GM21723 (cell line): ENCODE data around the gene CEP85L.

ENCODE experiments used
- ATAC-seq: cut with Tn5 transposase; IDR thresholded peaks from one replicate; pipeline ENCODE4 v1.9.1; 2021; ENCODE audit warnings: mild to moderate bottlenecking, moderate library complexity; ENCODE audit not compliant: unreplicated experiment

The CEP85L gene

DNA sequence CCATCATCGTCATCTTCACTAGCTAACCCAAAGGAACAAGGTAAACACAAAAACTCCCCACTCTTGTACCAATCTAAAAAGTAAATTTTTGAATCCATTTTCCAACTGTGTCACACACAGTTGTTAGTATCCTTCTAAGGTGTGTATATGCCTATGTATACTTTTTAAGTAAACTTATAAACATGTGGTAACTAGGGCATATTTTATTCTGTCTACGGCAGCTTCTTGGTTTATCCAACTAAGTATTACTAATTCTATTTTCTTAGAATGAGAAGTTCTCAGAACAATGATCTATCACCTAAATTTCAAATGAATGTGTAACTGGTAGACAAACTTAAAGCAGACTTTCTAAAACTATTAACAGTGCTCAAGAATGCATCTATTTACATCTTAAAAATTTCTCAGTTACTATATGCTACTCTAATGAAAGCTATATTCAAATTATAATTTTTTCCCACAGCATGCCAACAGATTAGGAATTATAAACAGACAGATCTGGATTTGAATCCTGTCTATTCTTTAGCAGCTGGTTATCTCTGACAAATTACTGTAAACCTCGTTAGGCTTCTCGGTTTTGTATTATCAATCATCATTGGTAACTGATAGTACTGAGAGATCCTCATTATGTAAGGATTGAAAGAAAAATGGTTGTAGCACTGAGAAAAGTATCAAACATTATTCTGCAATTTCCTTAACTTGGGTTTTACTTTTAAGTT lies 105.1 kb downstream of the CEP85L start:
- no peak for ATAC-seq

DNA sequence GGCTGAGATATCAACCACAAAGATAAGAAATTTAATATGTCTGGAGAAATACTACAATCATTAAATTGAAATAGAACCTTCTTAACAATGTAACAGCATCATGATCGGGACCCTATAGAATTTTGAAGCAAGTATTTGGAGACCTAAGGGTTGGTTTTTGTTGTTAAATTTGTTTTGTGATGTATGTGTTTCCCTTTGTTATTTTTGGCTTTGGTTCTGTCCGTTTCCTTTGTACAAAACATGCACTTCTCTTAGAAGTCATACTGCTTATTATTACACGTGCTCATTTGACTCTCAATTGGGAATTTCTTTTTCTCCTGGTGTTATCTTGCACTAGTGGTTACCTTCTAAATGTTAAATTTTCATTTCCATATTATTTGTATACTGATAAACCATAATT lies 107.3 kb downstream of the CEP85L start:
- no peak for ATAC-seq

DNA sequence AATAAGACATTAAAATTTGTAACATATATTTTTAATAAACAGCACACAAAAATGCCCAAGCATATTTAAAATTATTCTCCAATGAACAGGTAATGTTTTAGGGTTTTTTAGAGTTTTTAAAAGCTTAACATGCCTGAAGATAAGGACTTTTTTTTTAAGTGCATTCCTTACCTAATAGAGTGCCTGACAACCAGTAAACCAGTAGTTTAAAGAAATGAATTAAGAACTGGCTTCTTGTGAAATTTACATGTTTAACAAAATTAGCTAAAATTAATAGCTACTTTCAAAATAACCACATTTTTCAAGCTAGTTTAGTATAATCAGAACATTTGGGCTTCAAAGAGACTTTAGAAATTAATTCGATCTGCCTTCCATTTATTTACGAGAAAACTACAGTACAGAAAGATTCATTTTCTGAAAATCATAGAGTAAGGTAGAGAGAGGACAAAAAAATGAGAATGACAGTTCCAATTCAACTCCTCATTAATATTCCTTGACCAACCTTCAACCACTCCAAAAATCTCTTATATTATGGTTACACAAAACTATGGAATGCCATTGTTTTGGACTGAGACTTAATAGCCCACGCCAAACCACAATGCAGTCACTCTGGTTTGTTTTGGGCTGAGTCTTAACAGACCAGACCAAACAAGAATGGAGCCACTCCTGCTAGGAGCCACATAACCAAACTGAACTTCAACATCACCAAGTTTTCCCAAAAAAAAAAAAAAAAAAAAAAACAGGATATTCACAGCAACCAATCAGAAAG lies 109.0 kb downstream of the CEP85L start:
- ATAC-seq: no peak

DNA sequence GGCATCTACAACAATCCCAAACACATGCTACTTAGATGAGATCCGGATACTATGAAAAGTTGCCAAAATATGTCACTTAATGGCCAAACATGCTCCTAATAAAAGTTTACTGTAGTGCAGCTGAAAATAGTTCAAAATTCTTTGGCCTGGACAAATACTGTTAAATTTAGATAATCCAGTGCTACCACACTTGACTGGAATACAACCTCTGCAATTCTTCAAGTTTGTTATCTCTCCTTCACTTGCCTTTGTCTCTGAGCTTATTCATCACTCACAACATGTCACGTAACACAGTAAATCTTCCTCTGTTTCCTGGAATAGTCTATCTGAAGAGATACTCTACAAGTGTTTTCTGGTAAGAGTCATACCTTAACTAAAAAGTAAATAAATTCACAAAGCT lies 113.8 kb downstream of the CEP85L start:
- no peak for ATAC-seq

DNA sequence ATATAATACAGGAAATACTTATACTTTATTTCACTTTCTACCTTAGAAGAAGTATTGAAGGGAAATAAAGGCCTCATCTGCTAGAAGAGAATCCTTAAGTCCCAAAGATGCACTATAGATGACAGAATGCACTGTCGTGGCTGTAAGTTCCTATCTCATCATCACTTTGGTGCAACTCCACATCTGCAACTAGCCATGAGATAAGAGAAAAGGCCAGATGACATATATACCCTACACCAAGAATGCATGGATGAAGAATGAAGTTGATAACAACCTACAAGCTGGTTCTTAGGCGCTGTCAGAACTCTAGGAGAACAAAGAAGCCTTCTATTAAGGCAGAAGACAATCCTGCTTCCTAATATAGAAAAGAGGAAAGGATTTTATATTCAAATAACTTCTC lies 114.9 kb downstream of the CEP85L start:
- ATAC-seq: no peak

DNA sequence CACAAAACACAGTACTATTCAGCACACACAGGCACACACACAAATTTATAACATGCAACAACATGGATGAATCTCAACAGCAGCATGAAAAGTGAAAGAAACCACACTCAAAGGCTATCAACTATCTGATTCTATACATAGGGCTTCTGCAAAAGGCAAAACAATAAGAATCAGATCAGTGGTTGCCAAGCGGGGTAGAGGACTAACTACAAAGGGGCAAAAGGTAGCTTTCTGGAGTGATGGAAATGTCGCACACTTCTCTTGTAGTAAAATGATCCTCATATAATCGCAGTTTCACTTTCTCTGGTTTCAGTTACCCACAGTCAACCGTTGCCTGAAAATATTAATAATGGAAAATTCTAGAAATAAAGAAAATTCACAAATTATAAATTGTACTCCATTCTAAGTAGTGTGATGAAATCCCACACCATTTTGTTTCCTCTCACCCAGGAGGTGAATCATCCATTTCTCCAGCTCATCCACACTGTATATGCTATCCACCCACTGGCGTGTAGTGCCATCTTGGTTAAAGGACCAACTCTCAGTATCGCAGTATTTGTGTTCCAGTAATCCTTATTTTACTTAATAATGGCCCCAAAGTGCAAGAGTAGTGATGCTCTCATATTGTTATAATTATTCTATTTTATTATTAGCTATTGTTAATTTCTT lies 116.1 kb downstream of the CEP85L start:
- ATAC-seq: no peak

DNA sequence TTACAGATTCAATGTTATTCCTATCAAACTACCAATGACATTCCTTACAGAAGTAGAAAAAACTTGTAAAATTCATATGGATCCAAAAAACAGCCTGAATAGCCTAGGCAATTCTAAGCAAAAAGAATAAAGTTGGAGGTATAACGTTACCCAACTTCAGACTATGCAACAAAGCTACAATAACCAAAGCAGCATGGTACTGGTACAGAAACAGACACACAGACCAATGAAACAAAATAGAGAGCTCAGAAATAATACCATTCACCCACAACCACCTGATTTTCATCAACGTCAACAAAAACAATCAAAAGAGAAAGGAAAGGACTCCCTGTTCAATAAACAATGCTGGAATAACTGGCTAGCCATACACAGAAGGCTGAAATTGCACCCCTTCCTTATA lies 120.4 kb downstream of the CEP85L start:
- no peak for ATAC-seq

DNA sequence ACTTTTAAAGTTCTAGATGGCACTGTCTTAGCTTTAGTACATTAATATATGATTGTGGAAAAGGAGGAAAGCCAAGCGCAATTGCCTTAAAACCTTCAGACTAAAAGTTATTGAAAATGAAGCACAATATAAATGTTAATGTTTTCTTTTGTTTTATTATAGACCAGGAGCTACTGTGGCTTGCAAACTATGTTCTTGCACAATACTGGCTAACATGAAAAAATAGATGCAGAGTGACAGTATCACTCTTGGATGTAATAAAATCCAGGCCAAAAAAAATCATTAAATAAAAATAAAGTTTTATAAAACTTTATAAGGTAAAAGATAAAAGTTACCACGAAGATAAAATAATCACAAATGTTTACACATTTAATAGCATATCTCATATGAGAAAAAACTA lies 121.6 kb downstream of the CEP85L start:
- no peak for ATAC-seq

DNA sequence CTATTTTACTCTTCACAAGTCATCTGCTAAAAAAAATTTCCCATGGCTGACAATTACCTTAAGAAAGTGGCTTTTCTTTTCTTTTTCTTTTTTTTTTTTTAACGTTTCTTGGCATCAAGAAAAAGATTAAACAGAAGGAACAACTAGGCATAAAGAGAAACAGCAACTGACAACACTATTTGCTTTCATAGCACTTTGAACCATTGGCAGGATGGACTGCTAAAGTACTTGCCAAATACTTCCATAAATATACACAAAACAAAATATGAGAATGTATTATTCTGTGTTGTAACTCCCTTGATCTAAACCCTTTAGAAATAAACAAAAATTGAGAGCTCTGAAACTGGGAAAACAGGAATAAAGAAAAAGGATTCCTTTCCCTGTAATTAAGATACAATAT lies 123.3 kb downstream of the CEP85L start:
- no peak for ATAC-seq

DNA sequence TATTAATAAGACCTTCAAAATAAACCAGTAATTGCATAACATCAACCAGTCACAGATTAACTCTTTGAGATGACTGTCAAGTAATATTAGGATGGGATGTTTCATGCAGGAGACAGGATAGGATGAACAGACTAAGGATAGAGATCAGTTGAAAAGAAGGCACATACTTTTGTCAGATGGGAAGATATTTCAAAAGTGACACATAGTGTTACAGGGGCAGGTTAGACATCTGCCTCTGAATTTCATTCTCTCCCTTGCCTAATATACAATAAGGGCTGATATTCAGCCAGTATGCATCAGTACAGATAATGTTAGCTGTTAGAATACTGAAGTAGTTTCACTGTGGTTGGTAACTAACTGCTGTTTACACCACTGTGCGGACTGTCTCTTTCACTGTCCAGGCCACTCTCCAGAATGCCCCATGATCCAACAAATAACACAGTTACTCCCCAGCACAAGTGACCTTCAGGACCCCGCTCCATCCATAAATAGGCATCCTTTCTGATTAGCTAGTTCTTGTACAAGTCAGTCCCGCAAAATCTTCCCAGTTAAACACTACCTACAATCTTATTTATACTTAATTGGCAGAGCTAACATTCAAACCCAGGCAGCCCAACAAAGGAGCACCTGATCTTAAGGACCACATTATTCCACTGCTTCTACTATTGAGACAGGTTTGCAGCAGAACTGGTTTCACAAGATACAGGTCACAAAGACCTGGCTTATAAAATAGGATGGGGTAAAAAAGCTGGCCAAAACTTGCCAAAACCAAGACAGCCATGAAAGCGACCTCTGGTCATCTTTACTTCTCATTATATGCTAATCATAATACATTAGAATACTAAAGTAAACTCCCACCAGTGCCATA lies 125.2 kb downstream of the CEP85L start:
- no peak for ATAC-seq

DNA sequence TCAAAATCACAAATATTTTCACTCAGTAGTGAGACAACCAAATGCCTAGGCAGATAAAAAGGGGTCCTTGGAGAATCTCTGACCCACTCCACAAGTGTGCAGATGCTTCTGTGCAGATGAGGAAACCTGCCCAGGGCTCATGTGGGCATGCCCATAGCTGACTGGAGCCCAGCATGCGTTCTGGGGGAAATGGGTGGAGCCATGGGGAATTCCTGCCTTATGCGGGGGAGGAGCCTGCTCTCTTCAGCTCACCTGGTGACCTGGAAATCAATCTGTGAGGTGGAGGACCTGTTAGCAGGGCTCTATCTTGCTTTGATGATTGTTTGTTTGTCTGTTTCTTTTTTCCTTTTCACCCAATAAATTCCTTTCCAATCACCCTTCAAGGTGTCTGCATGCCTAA lies 126.7 kb downstream of the CEP85L start:
- no peak for ATAC-seq

DNA sequence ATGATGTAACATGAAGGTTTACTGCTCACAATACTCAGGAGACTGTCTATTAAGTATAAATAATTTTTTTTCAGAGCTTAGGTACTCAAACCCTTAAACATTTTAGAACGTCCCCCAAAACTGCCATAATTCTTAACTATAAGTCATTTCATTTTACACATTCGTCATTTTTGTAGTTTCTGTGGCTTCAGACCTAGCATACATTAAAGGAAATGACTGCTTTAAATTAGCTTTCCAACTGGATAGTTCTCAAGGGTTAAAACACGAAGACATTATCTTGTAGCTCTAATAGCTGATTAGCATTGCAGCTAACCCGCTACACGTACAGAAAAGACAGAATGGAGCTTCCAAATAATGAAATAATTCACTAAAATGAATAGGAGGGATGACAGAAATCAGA lies 128.2 kb downstream of the CEP85L start:
- no peak for ATAC-seq

DNA sequence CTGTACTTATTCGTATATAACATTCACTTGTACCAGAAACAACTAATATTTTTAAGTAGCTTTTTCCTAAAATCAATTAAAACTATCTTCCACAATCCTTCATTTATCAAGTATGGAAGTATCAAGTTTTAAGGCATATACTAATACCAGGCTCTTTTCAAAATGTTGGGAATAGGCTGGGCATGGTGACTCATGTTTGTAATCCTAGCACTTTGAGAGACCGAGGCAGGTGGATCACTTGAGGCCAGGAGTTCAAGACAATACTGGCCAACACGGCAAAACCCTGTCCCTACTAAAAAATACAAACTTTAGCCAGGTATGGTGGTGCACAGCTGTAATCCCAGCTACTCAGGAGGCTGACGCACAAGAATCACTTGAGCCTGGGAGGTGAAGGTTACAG lies 129.0 kb downstream of the CEP85L start:
- ATAC-seq: no peak

DNA sequence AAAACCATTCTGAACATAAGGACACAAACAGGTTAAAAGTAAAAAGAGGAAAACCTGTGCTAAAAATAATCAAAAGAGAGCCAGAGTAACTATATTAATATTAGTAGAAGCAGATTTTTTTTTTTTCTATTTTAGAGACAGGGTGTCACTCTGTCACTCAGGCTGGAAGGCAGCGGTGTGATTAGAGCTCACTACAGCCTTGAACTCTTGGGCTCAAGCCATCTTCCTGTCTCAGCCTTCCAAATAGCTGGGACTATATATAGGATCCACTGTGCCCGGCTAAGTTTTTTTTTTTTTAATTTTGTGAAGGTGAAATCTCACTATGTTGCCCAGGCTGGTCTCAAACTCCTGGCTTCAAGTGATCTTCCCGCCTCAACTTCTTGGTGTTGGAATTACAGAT lies 136.7 kb downstream of the CEP85L start:
- no peak for ATAC-seq

DNA sequence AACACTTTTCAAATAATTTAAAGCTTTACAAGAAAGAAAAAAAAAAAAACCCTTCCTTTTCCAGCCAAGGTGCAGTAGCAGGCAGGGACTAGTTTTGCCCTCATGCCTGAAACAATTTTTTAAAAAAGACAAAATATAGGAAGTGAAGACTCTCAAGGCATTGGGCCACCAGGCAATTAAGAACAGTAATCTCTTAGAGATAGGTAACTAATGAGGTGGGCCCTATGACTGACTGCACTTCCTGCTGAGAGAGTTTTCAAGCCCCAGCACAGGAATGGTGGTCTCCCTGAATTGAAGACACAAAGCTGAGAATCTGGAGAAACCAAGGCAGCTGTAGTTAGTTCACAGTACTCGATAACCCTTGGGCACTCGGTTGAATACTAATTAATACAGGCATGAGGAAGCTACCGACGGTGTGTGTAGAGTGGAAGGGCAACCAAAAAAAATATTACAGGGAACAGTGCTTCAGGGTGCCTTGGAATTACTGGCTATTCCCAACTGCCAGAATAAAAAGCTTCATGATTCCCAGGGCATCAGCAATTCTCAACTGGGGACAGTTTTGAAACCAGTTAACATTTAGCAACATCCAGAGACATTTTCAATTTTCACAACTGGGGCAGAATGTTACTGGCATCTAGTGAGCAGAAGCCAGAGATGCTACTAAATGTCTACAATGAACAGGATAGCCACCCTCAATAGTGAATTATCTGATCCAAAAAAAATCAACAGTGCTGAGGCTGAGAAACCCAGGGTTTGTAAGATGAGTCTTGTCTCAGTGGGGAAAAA lies 139.3 kb downstream of the CEP85L start:
- ATAC-seq: no peak

DNA sequence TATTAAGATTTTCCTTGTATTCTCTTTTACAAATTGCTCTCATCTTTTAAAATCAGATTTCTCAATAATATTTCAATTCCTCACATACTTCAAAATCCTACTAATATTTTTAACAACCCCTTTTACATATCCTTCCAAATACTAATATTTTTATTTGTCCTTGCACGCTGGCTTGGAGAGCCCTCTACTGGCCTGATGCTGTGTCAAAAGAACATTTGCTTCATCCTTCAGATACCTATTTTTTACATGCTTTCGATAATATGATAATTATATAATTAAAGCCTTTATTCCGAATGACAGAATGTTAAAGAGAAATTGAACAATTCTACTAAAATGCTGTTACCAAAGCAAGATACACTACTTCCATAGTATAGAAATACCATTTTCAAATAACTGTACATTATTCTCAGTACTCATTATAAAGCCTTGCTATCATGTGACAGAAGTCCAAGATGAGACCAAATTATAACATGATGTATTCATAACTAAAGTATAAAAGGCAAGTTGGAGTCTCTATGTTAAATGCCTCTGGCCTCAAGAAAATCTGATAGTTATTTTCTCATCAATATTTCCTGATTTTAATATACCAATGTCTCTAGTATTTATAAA lies 142.3 kb downstream of the CEP85L start:
- no peak for ATAC-seq

DNA sequence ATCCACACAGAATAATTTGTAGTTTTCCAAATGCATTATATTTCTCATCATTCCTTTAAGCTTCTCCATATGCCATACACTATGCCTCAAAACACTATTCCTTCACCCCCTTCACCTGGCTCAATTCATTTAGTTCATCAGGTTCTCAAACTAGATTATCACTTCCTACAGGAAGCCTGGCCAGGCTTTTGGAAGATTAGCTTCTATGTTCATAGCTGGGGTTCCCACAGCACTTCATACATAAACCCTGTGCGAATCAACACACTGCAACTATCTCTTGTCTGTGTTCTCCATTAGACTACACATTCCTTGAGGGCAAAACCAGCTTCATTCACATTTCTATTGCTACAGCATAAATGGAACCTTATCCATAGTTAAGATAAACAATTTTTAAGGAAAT lies 143.8 kb downstream of the CEP85L start:
- ATAC-seq: no peak

DNA sequence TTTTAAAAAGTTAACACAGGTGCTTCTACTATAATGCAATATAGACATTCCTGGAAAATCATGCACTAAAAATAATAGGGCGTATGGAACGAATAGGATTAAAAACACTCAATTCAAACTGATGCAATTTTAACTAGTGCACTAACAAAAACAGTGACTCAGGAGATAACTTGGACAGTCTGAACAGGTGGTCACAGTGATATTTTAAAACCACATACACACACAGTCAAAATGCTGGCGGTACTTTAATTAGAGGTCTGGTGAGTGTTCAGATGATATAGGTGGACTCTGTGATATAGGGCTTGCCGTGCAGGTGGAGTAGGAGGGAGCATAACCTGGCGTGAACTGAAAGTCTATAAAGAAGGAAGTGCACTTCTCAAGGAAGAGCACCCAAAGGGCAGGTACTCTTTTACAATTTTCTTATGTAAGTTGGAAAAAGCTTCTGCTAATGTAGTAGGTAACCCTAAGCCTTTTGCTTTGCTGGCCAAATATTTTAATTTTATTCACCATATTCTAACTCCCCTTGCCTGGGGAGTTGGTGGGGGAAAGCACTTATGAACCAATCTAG lies 145.2 kb downstream of the CEP85L start:
- no peak for ATAC-seq

DNA sequence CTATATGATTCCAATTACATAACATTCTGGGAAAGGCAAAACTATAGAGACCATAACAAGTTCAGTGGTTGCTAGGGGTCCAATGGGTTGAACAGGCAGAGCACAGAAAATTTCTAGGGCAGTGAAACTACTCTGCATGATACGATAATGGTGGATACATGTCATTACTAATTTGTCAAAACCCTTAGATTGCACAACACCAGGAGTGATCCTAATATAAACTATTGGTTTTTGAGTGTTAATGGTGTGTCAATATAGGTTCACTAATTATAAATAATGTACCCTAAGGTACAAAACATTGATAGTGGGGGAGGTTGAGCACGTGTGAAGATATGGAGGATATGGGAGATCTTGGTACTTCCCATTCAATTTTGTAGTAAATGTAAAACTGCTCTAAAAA lies 145.7 kb downstream of the CEP85L start:
- ATAC-seq: no peak

DNA sequence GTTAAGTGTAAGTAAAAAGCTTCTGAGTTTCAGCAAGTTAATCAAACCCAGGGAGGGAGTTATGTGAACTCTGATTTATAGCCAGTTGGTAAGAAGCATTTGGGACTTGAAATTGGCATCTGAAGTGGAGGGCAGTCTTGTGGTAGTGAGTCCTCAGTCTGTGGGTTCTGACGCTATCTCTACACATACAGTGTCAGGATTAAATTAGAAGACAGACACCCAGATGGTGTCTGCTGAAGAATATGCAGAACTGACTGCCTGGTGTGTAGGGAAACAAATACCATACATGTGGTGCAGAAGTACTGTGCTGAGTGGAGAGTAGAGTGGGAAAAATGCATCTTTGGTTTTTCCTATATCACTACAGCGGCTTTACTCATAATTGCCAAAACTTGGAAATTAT lies 146.8 kb downstream of the CEP85L start:
- no peak for ATAC-seq
